Peyer's patch (tissue), 4 donors: ENCODE measurements around the gene MEF2D. TPM values are rescaled to one million over a fixed set of nuclear protein-coding genes. Genes with fewer than 3 reads are reported as not detected.

Experiments
- DNase-seq, 3 donors: peaks; one replicate each; pipeline ENCODE4 v3.0.0-alpha.2; 2017 to 2019
- H3K27ac ChIP-seq, 4 donors: fragments of 200-600 bp; sonication (generic); one replicate each; pipeline ENCODE4 v1.5.1; 2016 to 2019
- H3K27me3 ChIP-seq, 2 donors: fragments of 200-600 bp; sonication (generic); one replicate each; pipeline ENCODE4 v1.5.1; 2019
- H3K36me3 ChIP-seq, 3 donors: fragments of 200-600 bp; sonication (generic); one replicate each; pipeline ENCODE4 v1.5.1; 2016 to 2019
- H3K4me1 ChIP-seq, 4 donors: fragments of 200-600 bp; sonication (generic); one replicate each; pipeline ENCODE4 v1.5.1; 2016 to 2019
- H3K4me3 ChIP-seq, 4 donors: fragments of 200-600 bp; sonication (generic); 1 replicate in 3 of 4; 2 replicates in 1 of 4; pipeline ENCODE4 v1.5.1; 2016 to 2019; ENCODE audit warnings: mild to moderate bottlenecking in 1 of 4
- H3K9me3 ChIP-seq, 4 donors: fragments of 200-600 bp; sonication (generic); one replicate each; pipeline ENCODE4 v1.5.1; 2016 to 2019; ENCODE audit warnings: mild to moderate bottlenecking in 1 of 4
- POLR2A ChIP-seq, 2 donors: fragments of 450-650 bp; IDR thresholded peaks; one replicate each; pipeline ENCODE4 v1.5.1; 2017; ENCODE audit warnings: antibody characterized with exemption in 2 of 2, mild to moderate bottlenecking in 2 of 2, moderate library complexity in 2 of 2
- total RNA-seq, 4 donors: library from RNA; depleted of rRNA; stranded (reverse); fragments of >200 nt; gene quantifications; one replicate each; pipeline ENCODE4 v1.1.0, GENCODE V29; 2016
- TF ChIP-seq, protein P1 (sequence below), 6 experiments: fragments of 450-650 bp in 4 of 6; fragments of 200-600 bp in 2 of 6; sonication (generic) in 1 of 6; IDR thresholded peaks; one replicate each; pipeline ENCODE4 v1.5.1; 2017 to 2019; ENCODE audit warnings: antibody characterized with exemption in 6 of 6, mild to moderate bottlenecking in 3 of 6, moderate library complexity in 1 of 6

Gene MEF2D
- total RNA-seq, 4 donors from 2014 or later: 46.8 to 97.4 (median 64.1) TPM

DNA sequence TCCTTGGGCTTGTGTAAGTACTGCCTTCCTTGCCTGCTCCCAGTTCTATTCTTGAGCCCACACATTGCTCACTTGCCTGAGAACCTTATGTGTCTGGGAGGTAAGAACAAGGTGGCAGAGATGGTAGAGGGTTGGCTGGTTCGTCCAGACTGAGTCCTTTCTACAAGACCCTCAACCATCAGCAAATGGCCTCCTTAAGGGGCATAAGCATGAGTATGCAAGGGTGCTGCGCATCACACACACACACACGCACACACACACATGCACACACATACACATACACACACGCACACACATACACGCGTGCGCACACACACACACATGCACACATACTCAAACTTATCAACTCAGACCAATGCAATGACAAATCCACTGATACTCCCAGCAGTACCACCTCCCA, 74.6 kb downstream of the MEF2D start:
- Histone ChIP-seq H3K4me3 (no peak overlapping the region), H3K27ac (no peak overlapping the region), H3K9me3 (no peaks in the 10 kb centered on the region), H3K27me3 (peaks cover 0 to 23% of the 10 kb centered on the region in 2 donors), H3K36me3 (no peaks in the 10 kb centered on the region), H3K4me1 (peaks cover 5 to 12% (median 8%) of the 10 kb centered on the region in 4 donors)
- TF ChIP-seq, protein P1, sequence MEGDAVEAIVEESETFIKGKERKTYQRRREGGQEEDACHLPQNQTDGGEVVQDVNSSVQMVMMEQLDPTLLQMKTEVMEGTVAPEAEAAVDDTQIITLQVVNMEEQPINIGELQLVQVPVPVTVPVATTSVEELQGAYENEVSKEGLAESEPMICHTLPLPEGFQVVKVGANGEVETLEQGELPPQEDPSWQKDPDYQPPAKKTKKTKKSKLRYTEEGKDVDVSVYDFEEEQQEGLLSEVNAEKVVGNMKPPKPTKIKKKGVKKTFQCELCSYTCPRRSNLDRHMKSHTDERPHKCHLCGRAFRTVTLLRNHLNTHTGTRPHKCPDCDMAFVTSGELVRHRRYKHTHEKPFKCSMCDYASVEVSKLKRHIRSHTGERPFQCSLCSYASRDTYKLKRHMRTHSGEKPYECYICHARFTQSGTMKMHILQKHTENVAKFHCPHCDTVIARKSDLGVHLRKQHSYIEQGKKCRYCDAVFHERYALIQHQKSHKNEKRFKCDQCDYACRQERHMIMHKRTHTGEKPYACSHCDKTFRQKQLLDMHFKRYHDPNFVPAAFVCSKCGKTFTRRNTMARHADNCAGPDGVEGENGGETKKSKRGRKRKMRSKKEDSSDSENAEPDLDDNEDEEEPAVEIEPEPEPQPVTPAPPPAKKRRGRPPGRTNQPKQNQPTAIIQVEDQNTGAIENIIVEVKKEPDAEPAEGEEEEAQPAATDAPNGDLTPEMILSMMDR (IDR thresholded peaks at IDR 0.05): no peak
- no peak for TF ChIP-seq POLR2A (IDR thresholded peaks at IDR 0.05)
- no peak for DNase-seq

- Histone ChIP-seq H3K36me3 (no peaks in the 10 kb centered on the region), H3K4me3 (no peak overlapping the region), H3K27me3 (peaks cover 0 to 23% of the 10 kb centered on the region in 2 donors), H3K4me1 (peaks cover 6 to 22% (median 16%) of the 10 kb centered on the region in 4 donors), H3K9me3 (no peaks in the 10 kb centered on the region), H3K27ac (no peak overlapping the region)
- TF ChIP-seq POLR2A (IDR thresholded peaks at IDR 0.05): no peak
- TF ChIP-seq, protein P1 (IDR thresholded peaks at IDR 0.05): no peak
- DNase-seq: no peak
Observed at GRCh38 chr1:156424806-156425432, 75.7 kb downstream of the MEF2D start.

DNA sequence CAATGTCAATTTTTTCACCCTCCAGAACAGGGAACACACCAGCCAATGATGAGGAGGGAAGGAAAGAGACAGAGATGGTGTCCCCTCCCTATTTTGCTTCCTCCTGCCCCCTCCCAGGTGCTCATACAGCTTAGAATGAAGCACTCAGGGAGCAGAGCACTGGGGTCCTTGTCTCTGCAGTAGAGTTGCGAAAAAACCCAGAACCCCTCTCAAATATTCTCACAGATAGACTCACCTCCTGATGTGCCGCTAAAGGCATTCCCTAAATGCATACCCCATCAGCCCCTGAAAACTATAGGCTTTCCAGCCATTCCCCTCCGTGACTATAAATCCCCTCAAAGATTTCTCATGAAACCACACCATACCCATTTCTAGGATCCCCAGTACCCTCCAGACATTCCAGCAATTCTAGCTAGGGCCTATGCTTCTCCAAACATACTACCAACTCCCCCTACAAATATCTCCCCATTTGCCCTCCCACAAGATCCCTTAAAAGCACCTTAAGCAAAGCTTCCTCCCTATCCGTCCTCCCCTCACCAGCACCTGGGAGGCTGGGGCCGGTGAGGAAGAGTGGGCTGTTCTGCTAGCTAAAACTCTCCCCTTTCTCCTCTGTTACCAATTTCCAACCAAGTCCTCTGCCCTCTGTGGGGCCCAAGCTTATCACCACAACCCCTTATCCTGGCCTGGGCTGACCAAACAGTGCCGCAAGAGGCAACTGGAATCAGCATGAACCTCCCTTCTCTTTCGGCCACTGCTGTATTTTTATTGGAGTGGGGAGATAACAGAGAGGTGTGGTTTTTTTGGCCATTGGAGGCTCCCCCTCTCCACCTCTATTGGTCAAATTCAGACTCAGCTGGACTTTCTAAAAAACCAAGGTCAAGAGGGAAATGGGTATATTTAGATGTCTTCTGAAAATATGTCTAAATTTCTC, 76.9 kb downstream of the MEF2D start:
- no peak for DNase-seq
- Histone ChIP-seq H3K4me3 (no peak overlapping the region), H3K36me3 (no peaks in the 10 kb centered on the region), H3K4me1 (peaks cover 6 to 24% (median 16%) of the 10 kb centered on the region in 4 donors), H3K27me3 (peaks cover 0 to 30% of the 10 kb centered on the region in 2 donors), H3K27ac (no peak overlapping the region), H3K9me3 (no peaks in the 10 kb centered on the region)
- TF ChIP-seq, protein P1 (IDR thresholded peaks at IDR 0.05): no peak
- TF ChIP-seq POLR2A (IDR thresholded peaks at IDR 0.05): no peak

DNA sequence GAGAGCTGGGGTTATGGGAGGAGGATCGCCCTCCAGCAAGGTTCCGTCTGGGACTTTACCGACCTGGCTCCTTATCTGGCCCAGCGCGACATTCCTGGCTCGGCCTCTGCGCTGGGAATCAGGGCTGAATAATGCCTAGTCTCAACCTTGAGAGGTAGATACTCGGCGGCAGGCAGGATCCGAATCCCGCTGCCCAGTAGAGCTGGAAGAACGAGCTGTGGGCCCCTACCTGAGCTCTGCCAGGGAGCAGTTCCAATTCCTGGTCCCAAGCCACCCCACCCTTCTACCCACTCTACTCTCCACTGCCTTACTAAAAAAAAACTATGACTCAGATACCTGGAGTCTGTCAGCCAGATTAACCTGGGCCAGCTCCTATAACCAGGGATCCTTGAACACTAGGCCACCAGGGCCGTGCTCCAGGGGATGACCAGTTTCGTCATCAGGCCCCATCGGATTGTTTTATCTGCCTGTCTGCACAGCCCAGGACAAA, 77.9 kb downstream of the MEF2D start:
- Histone ChIP-seq H3K27ac (no peak overlapping the region), H3K4me3 (no peak overlapping the region), H3K9me3 (no peaks in the 10 kb centered on the region), H3K27me3 (peaks cover 0 to 30% of the 10 kb centered on the region in 2 donors), H3K36me3 (no peaks in the 10 kb centered on the region), H3K4me1 (peaks cover 6 to 24% (median 16%) of the 10 kb centered on the region in 4 donors)
- TF ChIP-seq, protein P1 (IDR thresholded peaks at IDR 0.05): no peak
- TF ChIP-seq POLR2A (IDR thresholded peaks at IDR 0.05): no peak
- no peak for DNase-seq

DNA sequence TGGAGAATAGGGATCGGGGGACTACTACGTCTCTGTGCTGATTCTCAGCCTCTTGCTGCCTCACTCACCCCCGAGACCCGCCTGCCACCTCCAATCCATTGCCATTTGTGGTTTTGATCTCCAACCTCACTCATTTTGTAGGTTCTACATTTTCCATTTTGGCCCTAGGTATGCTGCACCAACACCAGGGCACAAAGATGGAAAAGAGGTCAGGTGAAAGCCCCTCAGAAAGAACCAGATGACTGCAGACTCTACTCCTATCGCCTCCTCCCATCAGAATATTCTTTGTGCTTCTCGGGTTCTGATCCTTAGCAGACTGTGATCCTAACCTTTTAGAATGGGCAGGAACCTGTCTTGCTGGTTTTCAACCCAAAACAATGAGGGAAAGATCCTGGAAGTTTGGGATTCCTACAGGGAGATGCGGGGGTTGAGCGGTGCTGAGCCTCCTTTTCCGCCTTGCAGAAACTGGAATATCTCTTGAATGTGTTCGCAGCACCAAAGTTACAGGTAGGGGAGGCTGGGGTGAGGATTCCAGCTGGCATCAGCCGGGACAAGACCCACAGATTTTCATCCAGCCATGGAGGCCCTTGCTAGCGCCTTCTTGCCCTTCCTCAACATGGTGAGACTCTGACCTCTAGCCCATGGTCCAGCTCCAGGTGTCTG, 78.5 kb downstream of the MEF2D start:
- TF ChIP-seq, protein P1 (IDR thresholded peaks at IDR 0.05): no peak
- TF ChIP-seq POLR2A (IDR thresholded peaks at IDR 0.05): no peak
- no peak overlapping the region for H3K27ac ChIP-seq
- peak overlapping the region in 3 of 4 donors; percentile 46 to 50 (median 47) for H3K4me3 ChIP-seq
- H3K27me3 ChIP-seq: peaks cover 0 to 30% of the 10 kb centered on the region in 2 donors
- H3K36me3 ChIP-seq: no peaks in the 10 kb centered on the region
- H3K4me1 ChIP-seq: peaks cover 6 to 24% (median 16%) of the 10 kb centered on the region in 4 donors
- DNase-seq: no peak
- H3K9me3 ChIP-seq: no peaks in the 10 kb centered on the region
